Ovary (tissue), 9 donors: Measurements from ENCODE around the gene THSD4. TPM values are rescaled to one million over a fixed set of nuclear protein-coding genes. Genes with fewer than 3 reads are reported as not detected.

Experiments
- DNase-seq, 5 donors: peaks; one replicate each; pipeline ENCODE4 v3.0.0-alpha.2; 2019 to 2020
- H3K27ac ChIP-seq, 2 donors: fragments of 200-600 bp; one replicate each; pipeline versions ENCODE4 v1.5.1 to v1.8.0; 2019 to 2022
- H3K27me3 ChIP-seq: fragments of 200-600 bp; one replicate; pipeline ENCODE4 v1.8.0; 2022
- H3K36me3 ChIP-seq: fragments of 200-600 bp; sonication (generic); one replicate; pipeline ENCODE4 v1.5.1; 2019
- H3K4me1 ChIP-seq: one replicate; pipeline ENCODE4 v1.8.1; 2013; ENCODE audit warnings: mild to moderate bottlenecking, moderate library complexity; ENCODE audit not compliant: insufficient read depth
- H3K4me3 ChIP-seq: fragments of 200-600 bp; sonication (generic); one replicate; pipeline ENCODE4 v1.5.1; 2017
- H3K9me3 ChIP-seq, 2 donors: fragments of 200-600 bp in 1 of 2; sonication (generic) in 1 of 2; one replicate each; pipeline versions ENCODE4 v1.5.1 to v1.8.1; 2013 to 2019; ENCODE audit warnings: mild to moderate bottlenecking in 1 of 2, moderate library complexity in 1 of 2
- EP300 ChIP-seq: sonication (generic); formaldehyde crosslinking; IDR thresholded peaks from one replicate; pipeline ENCODE4 v1.6.1; 2017; ENCODE audit warnings: antibody characterized with exemption
- POLR2A ChIP-seq: fragments of 450-650 bp; IDR thresholded peaks from one replicate; pipeline ENCODE4 v1.6.1; 2017; ENCODE audit warnings: antibody characterized with exemption, mild to moderate bottlenecking, moderate library complexity
- WGBS, 3 donors: extraction: QIAGEN DNeasy Blood & Tissue Kit in 1 of 3; methylation state at CpG; one replicate each; pipeline versions ENCODE4 v1.1.5 to v1.1.7; 2013 to 2017; 5-methylcytosine and 5-hydroxymethylcytosine counted together
- intact Hi-C, 4 donors: fragments of 100-400 bp; cut with DNase I; formaldehyde crosslinking; loops; one replicate each; pipeline versions ENCODE4 v1.11.0 to v1.15.1; 2022 to 2023
- polyA plus RNA-seq, 2 donors: library from polyadenylated mRNA; stranded (reverse); fragments of 200-250 nt in 1 of 2; fragments of 350-450 nt in 1 of 2; fragmentation: Illumina TruSeq in 1 of 2; extraction: RNeasy Lipid Tissue Mini Kit (QIAGEN cat#74804) in 1 of 2; gene quantifications; one replicate each; pipeline ENCODE4 v1.2.3, GENCODE V29; 2013 to 2014
- total RNA-seq, 7 donors: library from RNA; depleted of rRNA in 2 of 7; stranded (reverse); fragments of >200 nt in 2 of 7; fragmentation: NEBNext Ultra II Directional in 3 of 7; extraction: Animal tissue kit (Norgen Biotek cat#: 25700) in 3 of 7; gene quantifications; one replicate each; pipeline versions ENCODE4 v1.1.0 to v1.2.4, GENCODE V29; 2016 to 2023
- TF ChIP-seq, protein P1 (sequence below), 3 donors: fragments of 450-650 bp in 2 of 3; fragments of 200-600 bp in 1 of 3; IDR thresholded peaks; one replicate each; pipeline versions ENCODE4 v1.5.1 to v1.8.0; 2016 to 2022; ENCODE audit warnings: antibody characterized with exemption in 3 of 3, mild to moderate bottlenecking in 1 of 3
- donor health status: DM: no; HTN: no; CAD: no; lungs with moderate emphysema.
- donor health status: DM: no; HTN: no; CAD: no.
- donor health status: Bipolar disorder and iron deficiency.
- donor health status: DM: yes; HTN: yes; CAD: no.
- donor health status: DM: no; HTN: no; CAD: no.
- donor health status: DM: yes; HTN: yes; CAD: no.

Gene THSD4
- total and polyA plus RNA-seq, 9 donors = 3.2 to 53.4 (median 13.5) TPM

DNA sequence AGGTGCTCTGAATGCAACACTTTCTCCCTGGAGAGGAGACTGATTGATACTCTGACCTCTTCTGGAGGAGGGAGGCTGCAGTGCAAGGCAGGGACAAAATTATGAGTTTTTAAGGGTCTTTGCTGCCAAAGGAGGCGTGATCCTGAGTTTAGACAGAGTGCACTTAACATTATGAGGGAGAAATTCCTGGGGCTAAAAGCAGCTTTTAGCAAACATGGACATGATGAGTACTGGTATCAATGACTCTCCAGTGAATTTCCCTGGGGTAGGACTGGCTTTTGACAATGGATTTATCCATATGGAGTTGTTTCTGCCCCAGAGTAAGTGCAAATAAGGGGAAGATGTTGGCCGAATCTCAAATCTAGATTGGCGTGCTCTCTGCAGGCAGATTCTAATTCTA is 133.1 kb downstream of the THSD4 start:
- Histone ChIP-seq H3K9me3 (no peaks in the 10 kb centered on the region), H3K4me1 (no peaks in the 10 kb centered on the region), H3K27me3 (no peaks in the 10 kb centered on the region), H3K36me3 (no peaks in the 10 kb centered on the region), H3K4me3 (no peak overlapping the region), H3K27ac (no peak overlapping the region)
- intact Hi-C loops = no loop called here
- WGBS, 3 donors = 82 to 94% (median 90%) methylated on average over 3 of the region's 3 CpGs
- DNase-seq = no peak
- no peak for TF ChIP-seq POLR2A
- TF ChIP-seq EP300 = no peak
- TF ChIP-seq, protein P1, sequence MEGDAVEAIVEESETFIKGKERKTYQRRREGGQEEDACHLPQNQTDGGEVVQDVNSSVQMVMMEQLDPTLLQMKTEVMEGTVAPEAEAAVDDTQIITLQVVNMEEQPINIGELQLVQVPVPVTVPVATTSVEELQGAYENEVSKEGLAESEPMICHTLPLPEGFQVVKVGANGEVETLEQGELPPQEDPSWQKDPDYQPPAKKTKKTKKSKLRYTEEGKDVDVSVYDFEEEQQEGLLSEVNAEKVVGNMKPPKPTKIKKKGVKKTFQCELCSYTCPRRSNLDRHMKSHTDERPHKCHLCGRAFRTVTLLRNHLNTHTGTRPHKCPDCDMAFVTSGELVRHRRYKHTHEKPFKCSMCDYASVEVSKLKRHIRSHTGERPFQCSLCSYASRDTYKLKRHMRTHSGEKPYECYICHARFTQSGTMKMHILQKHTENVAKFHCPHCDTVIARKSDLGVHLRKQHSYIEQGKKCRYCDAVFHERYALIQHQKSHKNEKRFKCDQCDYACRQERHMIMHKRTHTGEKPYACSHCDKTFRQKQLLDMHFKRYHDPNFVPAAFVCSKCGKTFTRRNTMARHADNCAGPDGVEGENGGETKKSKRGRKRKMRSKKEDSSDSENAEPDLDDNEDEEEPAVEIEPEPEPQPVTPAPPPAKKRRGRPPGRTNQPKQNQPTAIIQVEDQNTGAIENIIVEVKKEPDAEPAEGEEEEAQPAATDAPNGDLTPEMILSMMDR (IDR thresholded peaks at IDR 0.05) = no peak

DNA sequence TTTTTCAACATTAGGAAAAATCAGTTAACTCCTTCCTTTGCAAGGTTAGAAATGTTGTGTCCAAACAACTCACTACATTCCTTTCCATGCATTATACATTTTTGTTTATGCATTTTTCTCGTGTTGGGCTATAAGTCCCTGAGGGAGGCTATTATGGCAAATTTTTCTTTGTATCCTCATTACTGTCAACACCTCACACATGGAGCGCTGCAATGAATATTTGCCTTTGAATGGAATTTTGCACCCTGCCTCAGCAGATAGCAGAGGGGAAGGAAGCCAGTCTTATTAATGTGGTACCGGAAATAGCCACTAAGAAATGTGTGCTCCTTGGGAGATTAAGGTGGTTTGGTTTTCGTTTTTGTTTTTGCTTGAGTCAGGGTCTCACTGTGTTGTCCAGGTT is 134.7 kb downstream of the THSD4 start:
- Histone ChIP-seq H3K27ac (no peak overlapping the region), H3K9me3 (no peaks in the 10 kb centered on the region), H3K4me3 (no peak overlapping the region), H3K36me3 (no peaks in the 10 kb centered on the region), H3K4me1 (no peaks in the 10 kb centered on the region), H3K27me3 (no peaks in the 10 kb centered on the region)
- intact Hi-C loops = no loop called here
- TF ChIP-seq, protein P1 (IDR thresholded peaks at IDR 0.05) = no peak
- TF ChIP-seq POLR2A (no peak), EP300 (no peak)
- 37 to 57% (median 43%) methylated on average over 4 of the region's 4 CpGs for WGBS, 3 donors
- no peak for DNase-seq

DNA sequence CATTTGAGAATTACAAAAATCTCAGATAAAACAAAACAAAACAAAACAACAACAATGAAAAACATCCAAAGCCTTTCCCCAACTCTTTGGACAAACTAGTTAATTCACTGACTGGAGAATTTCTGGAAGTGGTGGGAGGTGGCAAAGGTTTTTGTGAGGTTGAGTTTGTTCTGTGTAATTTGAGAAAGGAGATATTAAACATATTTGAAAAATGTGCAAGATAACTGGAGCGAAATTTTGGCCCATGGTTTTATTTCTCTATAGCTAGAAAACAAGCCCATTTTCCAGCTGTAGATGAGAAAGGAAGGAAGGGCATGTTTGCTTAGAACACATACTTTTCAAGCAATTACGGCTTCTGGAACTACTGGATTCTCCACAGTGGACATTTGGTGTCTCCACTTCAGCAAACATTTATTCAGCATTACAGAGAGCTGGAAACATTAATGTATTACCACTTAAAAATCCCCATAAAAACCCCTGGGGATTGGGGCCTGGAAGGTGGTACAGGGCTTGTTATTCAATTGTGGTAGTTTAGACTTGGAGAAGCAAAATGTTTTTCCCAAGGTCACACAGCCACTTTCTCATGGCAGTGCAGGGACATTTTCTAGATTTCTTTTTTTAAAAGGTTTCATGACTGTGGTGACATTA is 135.8 kb downstream of the THSD4 start:
- Histone ChIP-seq H3K4me3 (no peak overlapping the region), H3K27ac (no peak overlapping the region)
- 6 to 24% (median 10%) methylated on average over 2 of the region's 2 CpGs for whole genome bisulfite sequencing, 3 donors

DNA sequence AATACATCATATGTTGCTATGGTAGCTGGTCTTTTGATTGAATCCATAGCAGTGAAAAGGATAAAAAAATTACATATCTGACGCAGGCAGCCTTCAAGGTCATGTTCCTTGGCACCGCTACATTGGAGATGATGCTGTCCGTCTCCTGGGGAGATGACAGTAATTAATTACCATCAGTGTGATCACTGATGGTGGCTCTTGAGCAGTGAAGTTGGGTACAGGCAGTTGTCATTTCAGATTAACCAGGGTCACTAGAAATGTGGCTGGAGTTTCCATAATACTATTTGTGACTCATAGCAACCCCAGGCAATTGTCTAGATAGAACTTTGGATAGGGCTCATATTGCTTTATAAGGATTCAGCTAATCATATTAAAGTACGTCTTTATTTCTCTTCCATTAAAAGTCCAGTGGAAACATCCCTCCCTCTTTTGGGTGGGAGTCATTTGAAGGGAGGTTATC is 136.3 kb downstream of the THSD4 start:
- Histone ChIP-seq H3K4me3 (no peak overlapping the region), H3K27me3 (no peaks in the 10 kb centered on the region), H3K9me3 (no peaks in the 10 kb centered on the region), H3K4me1 (no peaks in the 10 kb centered on the region), H3K27ac (no peak overlapping the region), H3K36me3 (no peaks in the 10 kb centered on the region)
- 45 to 52% (median 49%) methylated on average over 4 of the region's 4 CpGs for WGBS, 3 donors
- no peak for DNase-seq
- no peak for TF ChIP-seq POLR2A
- TF ChIP-seq, protein P1 (IDR thresholded peaks at IDR 0.05) = no peak
- no peak for TF ChIP-seq EP300
- intact Hi-C loops = no loop called here

More for the DNA sequence above, 135.8 kb downstream of the THSD4 start:
- TF ChIP-seq EP300 (no peak), POLR2A (no peak)
- TF ChIP-seq, protein P1 (IDR thresholded peaks at IDR 0.05) = no peak
- Histone ChIP-seq H3K27me3 (no peaks in the 10 kb centered on the region), H3K4me1 (no peaks in the 10 kb centered on the region), H3K36me3 (no peaks in the 10 kb centered on the region), H3K9me3 (no peaks in the 10 kb centered on the region)
- DNase-seq = no peak
- intact Hi-C loops = no loop called here
